ENCODE measurements around the gene SARNP. TPM values are rescaled to one million over a fixed set of nuclear protein-coding genes. Genes with fewer than 3 reads are reported as not detected.
"Not testable (repeated sequence)": the region's sequence is repeated elsewhere in the genome, so short reads cannot be mapped to it uniquely, and the experiment has no call there.

SARNP gene
- total RNA-seq, 4 donors from 2014 or later = 32.0 to 45.8 (median 40.1) TPM

- DNase-seq (ENCODE audit: low spot score in 2 of 2) = no peak
- H3K27me3 ChIP-seq = no peaks in the 10 kb centered on the region
- no peaks in the 10 kb centered on the region for H3K9me3 ChIP-seq
- peaks cover 67% of the 10 kb centered on the region for H3K36me3 ChIP-seq
- TF ChIP-seq EP300 (IDR thresholded peaks at IDR 0.05) = no peak
- TF ChIP-seq POLR2AphosphoS5 (IDR thresholded peaks at IDR 0.05) = no peak
- TF ChIP-seq POLR2A (IDR thresholded peaks at IDR 0.05) = no peak
- TF ChIP-seq CTCF (IDR thresholded peaks at IDR 0.05) = no peak
- 93% methylated on average over 6 of the region's 6 CpGs for WGBS
- H3K4me1 ChIP-seq = no peaks in the 10 kb centered on the region
- no peak overlapping the region for H3K4me3 ChIP-seq
- H3K27ac ChIP-seq = no peak overlapping the region
Measured at GRCh38 chr12:55760663-55761062, 56.9 kb downstream of the SARNP start.

GRCh38 chr12:55758575-55758974, 58.9 kb downstream of the SARNP start:
- not testable (repeated sequence) for H3K27ac ChIP-seq; H3K4me3 ChIP-seq; H3K27me3 ChIP-seq; DNase-seq (ENCODE audit: low spot score in 2 of 2); H3K4me1 ChIP-seq; H3K9me3 ChIP-seq
- H3K36me3 ChIP-seq = peaks cover 83% of the 10 kb centered on the region
- 95% methylated on average over 4 of the region's 4 CpGs for WGBS

- no peak for TF ChIP-seq POLR2A (IDR thresholded peaks at IDR 0.05)
- no peak for TF ChIP-seq POLR2AphosphoS5 (IDR thresholded peaks at IDR 0.05)
- TF ChIP-seq EP300 (IDR thresholded peaks at IDR 0.05) = no peak
- TF ChIP-seq CTCF (IDR thresholded peaks at IDR 0.05) = no peak
- 73% methylated on average over 2 of the region's 2 CpGs for WGBS
- DNase-seq (ENCODE audit: low spot score in 2 of 2) = no peak
- Histone ChIP-seq H3K27ac (no peak overlapping the region), H3K9me3 (no peaks in the 10 kb centered on the region), H3K4me1 (no peaks in the 10 kb centered on the region), H3K36me3 (peaks cover 85% of the 10 kb centered on the region), H3K4me3 (no peak overlapping the region), H3K27me3 (no peaks in the 10 kb centered on the region)
Measured at GRCh38 chr12:55757701-55758100, 59.8 kb downstream of the SARNP start.

- Histone ChIP-seq H3K4me1 (no peaks in the 10 kb centered on the region), H3K27ac (no peak overlapping the region), H3K9me3 (no peaks in the 10 kb centered on the region), H3K27me3 (no peaks in the 10 kb centered on the region), H3K36me3 (peaks cover 95% of the 10 kb centered on the region), H3K4me3 (no peak overlapping the region)
- DNase-seq (ENCODE audit: low spot score in 2 of 2) = no peak
- 76% methylated on average over 2 of the region's 2 CpGs for WGBS
- no peak for TF ChIP-seq POLR2AphosphoS5 (IDR thresholded peaks at IDR 0.05)
- no peak for TF ChIP-seq CTCF (IDR thresholded peaks at IDR 0.05)
- TF ChIP-seq EP300 (IDR thresholded peaks at IDR 0.05) = no peak
- TF ChIP-seq POLR2A (IDR thresholded peaks at IDR 0.05) = no peak
Measured at GRCh38 chr12:55755246-55755645, 62.3 kb downstream of the SARNP start.

GRCh38 chr12:55748230-55748993, 69.1 kb downstream of the SARNP start:
- DNase-seq (ENCODE audit: low spot score in 2 of 2) = no peak
- Histone ChIP-seq H3K9me3 (no peaks in the 10 kb centered on the region), H3K36me3 (peaks cover 36% of the 10 kb centered on the region), H3K4me3 (no peak overlapping the region), H3K27me3 (no peaks in the 10 kb centered on the region), H3K4me1 (peaks cover 24% of the 10 kb centered on the region), H3K27ac (no peak overlapping the region)
- TF ChIP-seq POLR2AphosphoS5 (IDR thresholded peaks at IDR 0.05) (no peak), POLR2A (IDR thresholded peaks at IDR 0.05) (no peak), EP300 (IDR thresholded peaks at IDR 0.05) (no peak), CTCF (IDR thresholded peaks at IDR 0.05) (no peak)
- WGBS = 94% methylated on average over 15 of the region's 18 CpGs

GRCh38 chr12:55746913-55747231, 70.7 kb downstream of the SARNP start:
- no peak overlapping the region for H3K4me3 ChIP-seq
- H3K4me1 ChIP-seq = peaks cover 29% of the 10 kb centered on the region
- no peaks in the 10 kb centered on the region for H3K9me3 ChIP-seq
- no peaks in the 10 kb centered on the region for H3K27me3 ChIP-seq
- peaks cover 20% of the 10 kb centered on the region for H3K36me3 ChIP-seq
- DNase-seq (ENCODE audit: low spot score in 2 of 2) = no peak
- TF ChIP-seq CTCF (IDR thresholded peaks at IDR 0.05) (no peak), EP300 (IDR thresholded peaks at IDR 0.05) (no peak), POLR2A (IDR thresholded peaks at IDR 0.05) (no peak), POLR2AphosphoS5 (IDR thresholded peaks at IDR 0.05) (no peak)
- H3K27ac ChIP-seq = no peak overlapping the region
